Ramos (cell line): ENCODE results near the gene RS1.

Source experiments
- in situ Hi-C: fragments of 300-500 bp; cut with MboI; formaldehyde crosslinking; loops from one replicate; pipeline ENCODE4 v1.14.3; 2022; ENCODE audit warnings: low sequenced_read_pairs; ENCODE audit not compliant: unreplicated experiment

The RS1 gene

GRCh38 chrX:18674417-18674787 is 2.5 kb upstream of the RS1 start:
- in situ Hi-C loops = no loop called here

DNA sequence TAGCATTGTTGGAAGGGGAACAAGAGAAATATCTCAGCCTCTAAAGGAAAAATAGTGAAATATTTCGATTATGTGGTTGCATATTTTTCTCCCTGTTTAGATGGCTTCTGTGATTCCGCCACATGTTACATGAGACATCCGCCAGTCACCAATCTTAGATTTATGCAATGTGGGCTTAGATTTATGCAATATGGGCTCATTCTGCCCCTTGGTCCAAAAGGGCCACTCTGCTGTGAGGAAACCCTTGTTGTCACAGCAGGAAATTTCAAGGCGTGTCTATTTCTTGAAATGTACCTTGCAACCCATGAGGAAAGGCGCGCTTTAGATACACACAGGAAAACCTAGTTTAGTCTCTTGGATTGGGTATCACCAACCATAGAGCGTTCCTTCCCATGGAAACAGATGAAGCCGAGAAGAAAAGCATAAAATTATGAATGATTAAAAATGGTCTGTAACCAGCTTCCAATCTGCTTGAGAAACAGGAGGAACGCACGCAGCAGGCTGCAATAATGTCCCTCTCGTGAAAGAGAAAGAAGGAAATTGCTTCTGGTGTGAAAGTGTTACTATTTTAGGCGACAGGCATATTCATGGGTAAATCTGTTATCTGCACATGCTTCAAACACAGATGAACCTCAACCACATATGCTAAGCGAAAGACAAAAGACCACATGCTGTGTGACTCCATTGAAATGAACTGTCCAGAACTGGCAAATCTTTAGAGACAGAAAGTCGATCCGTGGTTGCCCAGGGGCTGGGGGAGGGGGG is 3.7 kb downstream of the RS1 start:
- in situ Hi-C loops = no loop called here

DNA sequence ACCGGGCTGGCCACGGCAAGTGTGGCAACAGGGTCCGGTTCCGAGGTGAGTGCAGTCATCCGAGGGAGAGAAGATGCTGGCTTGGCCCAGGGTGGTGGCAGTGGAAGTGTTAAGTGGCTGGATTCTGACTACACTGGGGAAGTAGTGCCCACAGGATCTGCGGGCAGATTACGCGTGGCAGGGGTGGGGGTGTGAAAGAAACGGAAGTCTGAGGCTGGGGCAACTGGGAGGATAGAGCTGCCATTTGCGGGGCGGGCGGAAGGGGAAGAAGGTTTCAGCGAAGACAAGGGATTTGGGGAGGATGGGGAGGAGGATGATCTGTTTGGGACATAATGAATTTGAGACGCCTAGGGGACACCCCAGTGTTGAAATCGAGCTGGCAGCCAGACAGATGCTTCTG is 5.3 kb downstream of the RS1 start:
- in situ Hi-C loops = no loop called here

DNA sequence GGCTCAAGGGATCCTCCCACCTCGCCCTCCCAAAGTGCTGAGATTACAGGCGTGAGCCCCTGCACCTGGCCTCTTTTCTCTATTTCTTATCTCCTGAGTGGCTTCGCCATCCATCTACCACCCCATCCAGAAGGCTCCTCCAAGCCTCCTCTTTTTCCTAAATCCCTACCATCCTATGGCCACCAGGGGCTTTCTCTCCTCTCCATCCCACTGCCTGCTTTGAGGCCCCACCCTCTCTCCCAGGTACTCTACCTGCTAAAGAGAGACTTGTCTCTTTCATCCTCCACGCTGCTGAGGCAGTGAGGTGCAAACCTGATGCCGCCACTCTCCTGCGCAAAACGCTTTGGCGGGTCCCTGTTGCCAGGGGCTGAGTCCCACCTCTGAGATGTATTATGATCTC is 7.0 kb downstream of the RS1 start:
- in situ Hi-C loops = no loop called here

- in situ Hi-C loops = no loop called here
Measured at GRCh38 chrX:18661273-18661672, 10.6 kb downstream of the RS1 start.

DNA sequence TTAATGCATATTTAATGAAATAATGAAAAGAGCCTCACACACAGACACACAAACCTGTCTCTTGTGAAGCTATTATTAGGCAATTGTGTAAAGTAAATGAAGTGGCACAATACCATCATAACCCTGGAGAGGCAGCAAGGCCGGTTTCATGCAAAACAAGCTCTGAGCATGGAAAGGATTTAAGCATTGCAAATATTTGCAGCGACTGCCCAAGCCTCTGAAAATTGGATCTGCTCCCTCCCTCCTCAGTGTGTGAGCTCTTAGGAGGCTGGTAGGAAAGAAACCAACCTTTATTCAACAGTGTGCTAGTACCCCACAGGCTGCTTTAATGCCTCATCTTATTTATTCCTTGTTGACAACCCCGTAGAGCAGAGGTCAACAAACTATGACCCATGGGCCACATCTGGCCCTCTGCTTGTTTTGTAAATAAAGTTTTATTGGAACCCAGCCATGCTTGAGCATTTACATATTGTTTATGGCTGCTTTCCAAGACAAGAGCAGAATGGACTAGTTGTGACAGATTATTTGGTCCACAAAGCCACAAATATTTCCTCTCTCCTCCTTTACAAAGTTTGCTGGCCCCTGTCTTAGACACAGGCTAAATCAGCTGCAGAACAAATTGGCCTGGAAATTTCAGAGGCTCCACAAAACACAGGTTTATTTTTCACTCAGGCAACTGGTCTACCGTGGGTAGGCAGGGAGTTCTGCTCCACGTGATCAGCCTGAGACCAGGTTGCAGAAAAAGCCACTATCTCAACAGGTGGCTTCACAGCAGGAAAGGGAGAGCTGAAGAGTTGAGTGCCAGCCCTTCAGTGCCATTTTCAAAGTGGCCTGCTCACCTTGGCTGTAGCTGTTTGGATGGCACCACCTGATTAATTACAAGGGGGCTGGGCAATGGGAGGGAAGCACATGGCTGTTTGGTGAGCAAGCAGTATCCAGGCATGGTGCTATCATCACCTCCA is 16.8 kb downstream of the RS1 start:
- in situ Hi-C loops = no loop called here

DNA sequence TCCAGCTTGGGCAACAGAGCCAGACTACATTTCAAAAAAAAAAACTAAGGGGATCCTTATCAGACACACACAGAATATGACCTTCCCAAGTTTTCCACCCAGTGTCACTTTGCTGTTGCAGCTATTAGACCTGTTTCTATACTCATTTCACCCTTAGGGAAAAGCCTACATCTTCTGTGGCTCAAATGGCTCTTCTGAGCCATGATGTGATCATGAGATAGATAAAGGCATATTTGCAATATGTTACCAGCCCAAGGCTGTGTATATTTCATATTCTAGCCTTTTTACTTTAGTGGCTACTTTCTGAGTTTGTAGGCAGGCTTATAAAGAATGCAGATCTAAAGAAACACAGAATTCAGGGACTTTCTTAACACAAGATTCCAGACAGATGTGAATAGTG is 19.3 kb downstream of the RS1 start:
- in situ Hi-C loops = no loop called here

GRCh38 chrX:18650662-18651061 is 21.2 kb downstream of the RS1 start:
- in situ Hi-C loops = no loop called here

DNA sequence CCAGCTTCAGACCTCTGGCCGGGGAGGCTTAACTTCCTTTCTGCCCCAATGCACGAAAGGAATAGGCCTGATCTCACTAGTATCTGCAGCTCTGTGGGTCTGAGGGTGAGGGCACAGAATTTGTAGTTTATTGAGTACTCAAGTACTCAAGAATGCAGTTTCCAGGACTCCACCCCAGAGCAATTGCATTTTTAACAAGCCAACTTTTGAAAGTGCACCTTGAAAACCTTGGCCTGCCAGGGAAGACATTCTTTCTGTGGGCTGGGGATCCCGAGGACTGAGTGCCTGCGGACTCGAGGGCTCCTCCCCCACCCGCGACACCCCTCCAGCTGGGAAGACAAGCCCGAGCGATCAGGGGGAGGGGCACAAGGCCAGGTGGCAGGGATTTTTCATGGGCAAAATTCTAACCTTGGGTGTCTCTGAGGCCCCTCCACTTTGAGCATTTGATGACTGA is 22.4 kb downstream of the RS1 start:
- in situ Hi-C loops = no loop called here

- in situ Hi-C loops = no loop called here
Measured at GRCh38 chrX:18647621-18648020, 24.3 kb downstream of the RS1 start.

GRCh38 chrX:18643853-18644252 is 28.1 kb downstream of the RS1 start:
- in situ Hi-C loops = no loop called here

GRCh38 chrX:18643243-18643642 is 28.7 kb downstream of the RS1 start:
- in situ Hi-C loops = no loop called here

DNA sequence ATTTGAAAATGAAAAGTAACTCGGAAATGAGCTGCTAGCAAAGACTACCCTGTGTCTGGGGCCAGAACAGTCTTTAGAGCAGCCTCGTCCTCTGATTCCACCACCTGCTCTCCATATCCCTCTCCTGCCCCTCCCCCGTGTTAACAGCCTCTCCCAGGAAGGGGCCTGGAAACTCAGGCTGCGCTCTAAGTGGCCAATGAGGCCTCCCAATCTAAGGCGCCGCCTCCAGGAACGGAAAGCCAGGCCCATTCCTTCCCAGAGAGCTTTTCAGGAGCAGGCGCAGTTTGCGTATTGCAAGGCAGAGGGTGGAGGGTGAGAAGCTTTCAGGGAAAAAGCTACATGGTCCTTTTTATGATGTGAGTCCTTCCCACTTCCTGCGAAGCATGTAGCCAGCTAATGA is 31.2 kb downstream of the RS1 start:
- in situ Hi-C loops = no loop called here

GRCh38 chrX:18639280-18639679 is 32.6 kb downstream of the RS1 start:
- in situ Hi-C loops = no loop called here

GRCh38 chrX:18638398-18638797 is 33.5 kb downstream of the RS1 start:
- in situ Hi-C loops = no loop called here

DNA sequence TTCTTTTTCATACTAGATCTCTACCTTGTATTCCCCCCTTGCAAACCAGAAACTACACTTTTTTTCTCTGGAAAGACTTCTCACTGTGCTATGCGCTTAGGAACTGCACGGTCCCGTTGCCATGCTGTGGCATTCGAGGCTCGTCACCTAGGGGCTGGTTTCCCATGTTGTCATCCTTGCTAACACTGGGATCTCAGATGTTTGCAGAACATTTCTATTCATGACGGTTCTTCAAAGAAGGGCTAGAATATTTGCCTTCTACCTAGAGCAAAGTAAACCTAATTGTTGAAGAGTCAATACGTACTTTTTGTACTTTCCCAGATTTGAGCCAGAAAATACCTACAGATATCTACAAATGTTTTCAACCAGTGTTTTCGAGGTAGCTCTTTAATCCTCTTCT is 41.0 kb downstream of the RS1 start:
- in situ Hi-C loops = no loop called here

GRCh38 chrX:18624599-18624998 is 47.3 kb downstream of the RS1 start:
- in situ Hi-C loops = no loop called here

DNA sequence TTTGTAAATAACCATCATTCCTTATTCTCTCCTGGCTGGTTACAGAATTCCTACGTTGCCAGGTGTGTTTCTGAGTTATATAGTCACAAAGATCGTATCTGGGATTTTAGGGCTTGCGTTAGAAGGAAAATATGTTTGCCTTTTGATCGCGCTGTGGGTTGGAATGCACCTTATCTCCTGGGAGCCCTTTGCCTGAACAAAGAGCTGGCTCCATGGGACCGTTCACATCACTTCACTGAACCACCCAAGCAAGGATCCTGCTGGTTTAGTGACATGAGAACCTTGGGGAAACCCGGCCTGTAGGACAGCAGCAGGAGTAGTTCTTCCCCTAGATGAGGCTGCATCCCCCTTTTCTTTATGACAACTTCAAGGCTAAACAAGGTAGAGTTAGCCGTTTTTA is 51.6 kb downstream of the RS1 start:
- in situ Hi-C loops = no loop called here

DNA sequence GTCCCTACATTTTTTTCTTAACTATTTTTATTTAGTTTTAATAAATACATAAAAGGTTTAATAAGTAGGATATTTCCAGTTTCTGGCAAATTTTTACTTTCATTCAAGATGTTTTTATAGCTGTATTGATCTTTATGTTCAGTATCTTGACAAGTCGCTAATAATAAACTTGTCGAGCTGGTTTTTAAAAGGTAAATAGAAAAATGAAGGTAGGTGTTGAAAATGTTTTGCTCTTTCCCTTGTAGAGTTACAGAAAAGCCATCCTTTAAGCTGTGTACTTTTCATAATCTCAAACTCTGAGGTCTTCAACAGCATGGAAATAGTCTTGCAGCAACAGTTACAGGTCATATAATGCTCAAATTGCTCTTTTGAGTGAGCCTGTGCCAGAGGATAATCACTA is 52.6 kb downstream of the RS1 start:
- in situ Hi-C loops = no loop called here

GRCh38 chrX:18617407-18617750 is 54.5 kb downstream of the RS1 start:
- in situ Hi-C loops = no loop called here

DNA sequence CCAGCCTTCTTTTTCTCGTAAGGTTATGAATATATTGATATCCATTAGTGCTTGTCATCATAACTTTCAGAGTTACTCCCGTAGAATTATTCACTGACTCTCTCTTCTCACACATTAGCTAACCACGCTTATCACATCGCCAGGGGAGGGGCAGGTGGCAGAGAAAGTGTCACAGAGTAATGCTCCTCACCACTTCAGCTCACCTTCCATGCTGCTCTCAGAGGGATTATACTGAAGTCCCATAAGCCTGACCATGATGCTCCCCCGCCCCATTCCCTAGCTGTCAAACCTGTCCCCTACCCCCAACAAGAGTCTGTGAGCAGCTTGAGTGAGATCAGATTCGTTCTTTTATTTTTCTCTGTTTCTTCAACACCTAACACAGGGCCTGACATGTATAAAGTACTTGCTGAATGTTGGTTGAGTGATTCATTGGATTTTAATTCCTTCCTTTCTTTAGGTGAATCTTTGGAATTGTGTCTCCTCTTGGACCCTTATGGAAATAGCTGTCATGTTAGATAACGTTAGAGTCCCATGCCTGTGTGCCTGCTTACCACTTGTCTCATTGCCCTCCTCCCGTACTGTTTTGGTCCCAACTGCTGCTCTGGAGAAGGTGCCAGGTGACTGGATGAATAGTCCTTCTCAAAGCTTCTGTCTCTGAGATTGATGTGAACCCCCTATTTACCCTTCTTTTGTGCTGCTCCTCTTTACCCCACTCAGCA is 55.1 kb downstream of the RS1 start:
- in situ Hi-C loops = no loop called here
